ACC112 (cell line): ENCODE data around the gene SLC25A13.

Source experiments
- H2AFZ ChIP-seq: fragments of 200-600 bp; sonication (generic); one replicate; pipeline ENCODE4 v1.6.0; 2017; ENCODE audit warnings: antibody characterized with exemption, low read length; ENCODE audit not compliant: unreplicated experiment
- H3K27ac ChIP-seq: fragments of 200-600 bp; sonication (generic); 2 replicates; pipeline ENCODE4 v1.5.1; 2014; ENCODE audit warnings: low read depth, mild to moderate bottlenecking, antibody characterized with exemption, low read length, moderate library complexity
- H3K27me3 ChIP-seq: fragments of 200-600 bp; sonication (generic); 2 replicates; pipeline ENCODE4 v1.6.1; 2014; ENCODE audit warnings: mild to moderate bottlenecking, antibody characterized with exemption, low read length, moderate library complexity, mixed read lengths; ENCODE audit not compliant: insufficient read depth
- H3K36me3 ChIP-seq: fragments of 200-600 bp; sonication (generic); 2 replicates; pipeline ENCODE4 v1.6.1; 2016; ENCODE audit warnings: mild to moderate bottlenecking, antibody characterized with exemption, low read length, moderate library complexity, mixed read lengths; ENCODE audit not compliant: insufficient read depth
- H3K4me1 ChIP-seq: fragments of 200-600 bp; sonication (generic); one replicate; pipeline ENCODE4 v1.6.1; 2016; ENCODE audit warnings: low read length, mixed read lengths; ENCODE audit not compliant: insufficient read depth, unreplicated experiment, control insufficient read depth
- H3K4me3 ChIP-seq: fragments of 200-600 bp; sonication (generic); 2 replicates; pipeline ENCODE4 v1.5.1; 2014; ENCODE audit warnings: mild to moderate bottlenecking, low read depth, low read length
- H3K79me2 ChIP-seq: fragments of 200-600 bp; sonication (generic); one replicate; pipeline ENCODE4 v1.6.0; 2016; ENCODE audit warnings: low read length; ENCODE audit not compliant: control insufficient read depth, unreplicated experiment, insufficient read depth

The SLC25A13 gene

GRCh38 chr7:96131525-96131924 is 190.4 kb downstream of the SLC25A13 start:
- Histone ChIP-seq H3K27ac (no peak overlapping the region), H3K4me3 (no peak overlapping the region), H3K36me3 (peaks cover 3% of the 10 kb centered on the region), H3K79me2 (no peaks in the 10 kb centered on the region), H3K4me1 (no peaks in the 10 kb centered on the region), H3K27me3 (no peaks in the 10 kb centered on the region), H2AFZ (no peak overlapping the region)

GRCh38 chr7:96127746-96128145 is 194.2 kb downstream of the SLC25A13 start:
- Histone ChIP-seq H3K4me3 (no peak overlapping the region), H3K27me3 (no peaks in the 10 kb centered on the region), H3K4me1 (no peaks in the 10 kb centered on the region), H3K36me3 (peaks cover 3% of the 10 kb centered on the region), H3K79me2 (no peaks in the 10 kb centered on the region), H2AFZ (no peak overlapping the region), H3K27ac (no peak overlapping the region)

- H2AFZ ChIP-seq, result no peak overlapping the region
- no peaks in the 10 kb centered on the region for H3K27me3 ChIP-seq
- no peaks in the 10 kb centered on the region for H3K4me1 ChIP-seq
- H3K36me3 ChIP-seq, result peaks cover 3% of the 10 kb centered on the region
- H3K27ac ChIP-seq, result no peak overlapping the region
- no peak overlapping the region for H3K4me3 ChIP-seq
- H3K79me2 ChIP-seq, result no peaks in the 10 kb centered on the region
Observed at GRCh38 chr7:96126382-96126781, 195.5 kb downstream of the SLC25A13 start.

GRCh38 chr7:96122746-96123145 is 199.2 kb downstream of the SLC25A13 start:
- H2AFZ ChIP-seq, result no peak overlapping the region
- H3K79me2 ChIP-seq, result no peaks in the 10 kb centered on the region
- H3K4me3 ChIP-seq, result no peak overlapping the region
- no peaks in the 10 kb centered on the region for H3K36me3 ChIP-seq
- no peaks in the 10 kb centered on the region for H3K27me3 ChIP-seq
- H3K4me1 ChIP-seq, result no peaks in the 10 kb centered on the region
- H3K27ac ChIP-seq, result no peak overlapping the region

GRCh38 chr7:96121752-96122151 is 200.1 kb downstream of the SLC25A13 start:
- no peaks in the 10 kb centered on the region for H3K27me3 ChIP-seq
- no peaks in the 10 kb centered on the region for H3K36me3 ChIP-seq
- no peak overlapping the region for H3K4me3 ChIP-seq
- no peak overlapping the region for H3K27ac ChIP-seq
- H2AFZ ChIP-seq, result no peak overlapping the region
- no peaks in the 10 kb centered on the region for H3K4me1 ChIP-seq
- no peaks in the 10 kb centered on the region for H3K79me2 ChIP-seq

- Histone ChIP-seq H3K36me3 (no peaks in the 10 kb centered on the region), H2AFZ (no peak overlapping the region), H3K27me3 (no peaks in the 10 kb centered on the region), H3K4me1 (no peaks in the 10 kb centered on the region), H3K4me3 (no peak overlapping the region), H3K79me2 (no peaks in the 10 kb centered on the region), H3K27ac (no peak overlapping the region)
Observed at GRCh38 chr7:96120445-96121225, 201.3 kb downstream of the SLC25A13 start.

- no peaks in the 10 kb centered on the region for H3K4me1 ChIP-seq
- H3K79me2 ChIP-seq, result no peaks in the 10 kb centered on the region
- no peak overlapping the region for H3K4me3 ChIP-seq
- no peak overlapping the region for H3K27ac ChIP-seq
- H3K27me3 ChIP-seq, result no peaks in the 10 kb centered on the region
- no peaks in the 10 kb centered on the region for H3K36me3 ChIP-seq
- no peak overlapping the region for H2AFZ ChIP-seq
Observed at GRCh38 chr7:96118449-96119001, 203.4 kb downstream of the SLC25A13 start.

GRCh38 chr7:96116173-96116572 is 205.7 kb downstream of the SLC25A13 start:
- Histone ChIP-seq H3K4me1 (no peaks in the 10 kb centered on the region), H2AFZ (no peak overlapping the region), H3K27me3 (no peaks in the 10 kb centered on the region)

GRCh38 chr7:96114190-96114589 is 207.7 kb downstream of the SLC25A13 start:
- Histone ChIP-seq H3K36me3 (no peaks in the 10 kb centered on the region), H3K4me3 (no peak overlapping the region), H3K27ac (no peak overlapping the region), H3K4me1 (no peaks in the 10 kb centered on the region), H3K27me3 (no peaks in the 10 kb centered on the region), H3K79me2 (no peaks in the 10 kb centered on the region), H2AFZ (no peak overlapping the region)

More at GRCh38 chr7:96116173-96116572, 205.7 kb downstream of the SLC25A13 start:
- no peaks in the 10 kb centered on the region for H3K36me3 ChIP-seq
- H3K27ac ChIP-seq, result no peak overlapping the region
- no peak overlapping the region for H3K4me3 ChIP-seq
- H3K79me2 ChIP-seq, result no peaks in the 10 kb centered on the region

- no peak overlapping the region for H3K27ac ChIP-seq
- no peaks in the 10 kb centered on the region for H3K36me3 ChIP-seq
- no peaks in the 10 kb centered on the region for H3K79me2 ChIP-seq
- H3K4me1 ChIP-seq, result no peaks in the 10 kb centered on the region
- H3K4me3 ChIP-seq, result no peak overlapping the region
- H2AFZ ChIP-seq, result no peak overlapping the region
- no peaks in the 10 kb centered on the region for H3K27me3 ChIP-seq
Observed at GRCh38 chr7:96111405-96111804, 210.5 kb downstream of the SLC25A13 start.

GRCh38 chr7:96104984-96105383 is 216.9 kb downstream of the SLC25A13 start:
- 0 out of 2 replicates have a peak, but pooled peaks cover 6% of the 10 kb centered on the region for H3K27me3 ChIP-seq
- no peaks in the 10 kb centered on the region for H3K4me1 ChIP-seq
- no peak overlapping the region for H2AFZ ChIP-seq
- no peak overlapping the region for H3K27ac ChIP-seq
- no peaks in the 10 kb centered on the region for H3K36me3 ChIP-seq
- H3K4me3 ChIP-seq, result no peak overlapping the region
- no peaks in the 10 kb centered on the region for H3K79me2 ChIP-seq
